Activated CD4-positive, alpha-beta T cell treated with anti-CD3 and anti-CD28 coated beads for 24 hours (primary cell): ENCODE data around the gene CABYR.

Source experiments
- DNase-seq, 2 donors: peaks; one replicate each; pipeline ENCODE4 v3.0.0-alpha.2; 2020; ENCODE audit warnings: low read depth in 2 of 2

CABYR gene

DNA sequence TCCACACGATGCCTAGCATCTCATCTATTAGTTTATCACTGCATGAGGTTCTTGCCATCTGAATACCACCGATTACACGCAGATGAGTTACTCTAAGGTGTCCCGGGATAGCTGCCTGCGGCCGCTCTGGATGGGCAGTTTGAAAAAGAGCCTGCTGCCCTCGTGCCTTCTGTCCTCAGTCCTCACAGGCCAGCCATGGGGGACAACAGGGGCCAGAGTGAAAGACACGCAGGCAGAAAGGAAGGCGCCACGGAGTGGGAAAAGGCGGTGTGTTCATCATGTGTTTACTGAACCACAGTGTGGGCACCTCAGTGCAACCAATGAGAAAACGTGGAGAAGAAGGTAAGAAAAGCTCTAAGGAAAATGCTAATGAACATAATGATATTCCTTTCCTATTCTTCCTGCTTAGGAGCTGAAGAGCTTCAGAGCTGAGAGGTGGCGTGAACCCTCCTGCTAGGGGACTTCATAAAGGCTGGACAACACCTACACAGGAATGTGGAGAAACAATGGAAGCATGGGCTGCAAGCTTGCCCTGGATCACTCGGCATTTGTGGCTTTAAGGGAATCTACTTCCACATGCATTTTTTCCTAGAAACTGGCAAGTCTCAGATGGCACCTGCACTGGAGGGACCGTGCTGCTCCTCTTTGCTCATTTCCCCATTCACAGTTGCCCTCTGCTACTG, 50.9 kb downstream of the CABYR start:
- DNase-seq, result no peak

DNA sequence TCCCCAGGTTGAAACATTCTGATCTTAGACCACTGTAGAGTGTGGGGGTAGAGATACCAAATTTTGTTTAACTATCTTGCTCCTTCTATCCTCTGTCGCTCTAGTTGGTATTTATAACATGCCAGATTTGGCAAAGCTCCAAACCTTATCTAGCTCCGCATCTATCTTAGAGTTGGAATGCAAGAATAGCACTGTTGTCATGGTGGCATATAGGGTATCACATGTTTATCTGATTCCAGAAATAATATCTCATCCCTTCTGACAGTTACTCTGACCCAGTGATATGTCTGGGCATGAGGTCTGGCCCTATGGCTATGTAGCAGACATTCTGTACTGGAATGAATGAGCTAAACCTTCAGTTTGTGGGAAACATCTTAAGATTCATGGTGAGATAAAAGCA, 51.7 kb downstream of the CABYR start:
- no peak for DNase-seq

DNA sequence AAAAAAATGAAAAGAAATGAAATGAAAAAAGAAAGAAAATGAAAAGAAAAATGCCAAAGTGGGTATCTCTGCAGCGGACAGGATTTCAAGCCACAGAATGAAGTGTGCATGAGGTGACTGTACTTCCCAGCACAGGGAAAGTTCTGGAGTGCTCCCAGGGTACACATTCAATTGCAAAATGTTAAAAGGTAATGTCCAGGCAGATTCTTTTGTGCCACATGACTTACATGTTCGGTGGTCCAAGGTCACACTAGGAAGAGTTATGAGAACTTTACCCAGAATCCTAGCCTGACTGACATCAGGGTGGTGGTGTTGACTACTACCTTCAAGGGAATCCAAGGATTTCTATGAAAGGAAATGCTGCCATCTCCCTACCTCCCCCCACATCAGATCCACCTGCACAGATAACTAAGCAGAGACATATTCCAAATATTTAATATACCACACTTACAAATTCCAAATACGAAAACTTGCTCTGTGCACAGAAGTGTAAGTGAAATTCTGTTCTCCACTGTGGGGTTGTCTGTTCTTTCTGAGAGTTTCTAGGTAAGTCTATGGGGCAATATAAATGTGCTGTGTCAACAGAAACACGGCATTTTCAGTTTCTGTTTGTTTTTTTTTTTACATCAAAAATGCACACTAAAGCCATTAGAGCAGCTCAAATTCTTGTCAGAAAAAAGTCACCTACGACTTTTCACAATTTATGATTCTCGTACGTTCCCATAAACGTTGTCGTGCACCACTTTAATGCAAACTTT, 56.6 kb downstream of the CABYR start:
- DNase-seq, result no peak

DNA sequence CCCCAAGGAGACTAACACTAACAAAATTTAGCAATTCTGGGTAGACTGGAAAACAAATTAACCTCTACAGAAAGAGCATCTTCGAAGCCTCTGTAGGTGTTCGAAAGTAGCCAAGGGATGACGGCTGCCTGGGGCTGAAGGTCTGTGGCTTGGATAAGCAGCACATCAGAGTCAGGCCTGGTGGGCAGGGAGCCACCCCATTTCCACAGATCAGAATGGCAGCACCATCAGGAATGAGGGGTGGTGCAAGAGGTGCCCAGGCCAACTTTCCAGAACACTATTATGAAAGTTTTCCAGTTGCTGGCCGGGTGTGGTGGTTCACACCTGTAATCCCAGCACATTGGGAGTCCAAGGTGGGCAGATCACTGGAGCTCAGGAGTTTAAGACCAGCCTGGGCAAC, 57.9 kb downstream of the CABYR start:
- no peak for DNase-seq

DNA sequence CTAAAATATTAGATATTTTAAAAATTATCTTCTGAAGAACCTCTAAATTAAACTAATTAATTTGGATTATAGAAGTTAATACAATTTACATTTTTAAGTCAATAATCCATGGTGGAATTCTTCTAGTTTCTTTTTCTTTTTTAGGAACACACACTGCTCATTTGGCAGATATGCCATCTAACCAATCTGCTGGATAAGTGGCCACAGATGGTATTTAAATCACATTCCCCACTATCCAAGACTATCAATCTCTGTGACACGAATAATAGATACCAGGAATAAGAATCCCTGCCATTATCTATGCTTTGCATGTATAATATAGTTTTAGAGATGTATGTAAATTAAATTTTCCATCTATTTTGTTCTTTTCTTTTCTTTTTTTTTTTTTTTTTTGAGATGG, 58.5 kb downstream of the CABYR start:
- DNase-seq, result no peak

DNA sequence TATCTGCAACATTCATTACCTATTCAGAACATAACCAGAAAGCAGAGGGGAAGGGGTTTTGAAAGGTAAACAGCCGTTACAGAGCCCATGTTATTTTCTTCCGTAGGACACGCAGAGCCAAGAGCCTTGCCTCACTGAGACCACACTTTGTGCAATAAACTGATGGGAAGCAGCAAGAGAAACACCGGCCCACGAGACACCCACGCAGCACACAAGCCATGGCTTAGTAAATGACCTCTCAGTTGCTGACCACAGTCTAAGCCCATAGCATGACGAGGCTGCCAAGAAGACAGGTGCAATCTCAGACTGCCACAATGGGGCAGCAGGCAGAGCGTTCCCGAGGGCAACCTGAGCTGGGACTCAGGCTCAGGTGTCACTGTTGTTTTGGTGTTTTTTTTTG, 59.6 kb downstream of the CABYR start:
- no peak for DNase-seq

DNA sequence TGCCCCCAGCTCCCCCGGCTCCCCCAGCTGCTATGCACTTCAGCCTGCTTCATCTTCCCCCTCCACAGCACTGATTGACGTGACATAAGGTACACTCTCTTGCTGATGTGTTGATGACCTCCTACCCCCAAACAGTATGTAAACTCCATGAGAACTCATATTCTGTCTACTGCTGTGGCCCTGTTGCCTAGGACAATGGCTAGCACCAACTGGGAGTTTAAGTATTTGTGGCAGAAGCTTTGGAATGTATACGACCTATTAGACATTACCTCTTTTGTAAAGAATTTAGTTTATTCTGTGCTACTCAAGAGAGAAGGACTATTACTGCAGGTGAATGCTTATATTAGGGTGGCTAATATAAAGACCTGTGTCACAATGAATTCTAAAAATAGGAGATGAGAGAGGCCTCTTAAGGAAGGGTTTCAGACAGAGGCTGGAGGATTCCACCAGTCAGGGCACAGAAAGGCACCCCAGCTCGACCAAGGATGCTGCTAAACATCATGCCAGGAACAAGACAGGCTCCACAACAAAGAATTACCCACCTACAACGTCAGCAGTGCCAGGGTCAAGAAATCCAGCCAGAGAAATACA, 60.6 kb downstream of the CABYR start:
- no peak for DNase-seq

DNA sequence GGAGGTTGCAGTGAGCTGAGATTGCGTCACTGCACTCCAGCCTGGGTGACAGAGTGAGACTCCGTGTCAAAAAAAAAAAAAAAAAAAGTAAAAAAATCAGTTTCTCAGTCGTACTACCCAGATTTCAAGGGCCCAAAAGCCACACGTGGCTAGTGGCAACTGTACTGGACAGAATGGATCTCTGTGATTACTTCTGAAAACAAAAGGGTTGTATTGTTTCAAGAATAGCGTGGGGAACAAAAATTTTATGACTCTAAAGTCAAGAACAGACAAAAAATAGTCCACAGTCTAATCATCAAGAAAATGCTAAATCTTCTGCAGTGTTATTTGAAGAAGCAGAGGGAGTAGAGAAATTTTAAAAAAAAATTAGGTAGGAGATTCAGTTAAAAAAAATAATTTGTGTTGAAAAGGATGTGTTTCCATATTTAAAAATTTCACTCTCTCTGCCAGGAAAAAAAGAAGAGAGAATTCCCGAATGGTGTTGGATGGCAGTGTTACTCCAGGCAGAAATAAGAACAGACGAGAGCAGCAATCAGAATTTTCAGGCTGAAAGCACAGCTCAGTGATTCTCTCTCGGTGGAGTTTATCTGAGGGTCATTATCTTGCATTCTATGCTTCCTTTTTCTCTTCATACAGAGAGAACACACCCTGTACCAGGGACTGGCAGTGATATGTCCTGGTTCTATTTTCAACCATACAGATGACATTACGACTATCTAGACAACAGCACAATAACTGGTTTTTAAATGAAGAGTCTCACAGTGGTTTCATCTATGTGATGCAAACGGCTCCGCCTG, 61.8 kb downstream of the CABYR start:
- DNase-seq, result no peak

DNA sequence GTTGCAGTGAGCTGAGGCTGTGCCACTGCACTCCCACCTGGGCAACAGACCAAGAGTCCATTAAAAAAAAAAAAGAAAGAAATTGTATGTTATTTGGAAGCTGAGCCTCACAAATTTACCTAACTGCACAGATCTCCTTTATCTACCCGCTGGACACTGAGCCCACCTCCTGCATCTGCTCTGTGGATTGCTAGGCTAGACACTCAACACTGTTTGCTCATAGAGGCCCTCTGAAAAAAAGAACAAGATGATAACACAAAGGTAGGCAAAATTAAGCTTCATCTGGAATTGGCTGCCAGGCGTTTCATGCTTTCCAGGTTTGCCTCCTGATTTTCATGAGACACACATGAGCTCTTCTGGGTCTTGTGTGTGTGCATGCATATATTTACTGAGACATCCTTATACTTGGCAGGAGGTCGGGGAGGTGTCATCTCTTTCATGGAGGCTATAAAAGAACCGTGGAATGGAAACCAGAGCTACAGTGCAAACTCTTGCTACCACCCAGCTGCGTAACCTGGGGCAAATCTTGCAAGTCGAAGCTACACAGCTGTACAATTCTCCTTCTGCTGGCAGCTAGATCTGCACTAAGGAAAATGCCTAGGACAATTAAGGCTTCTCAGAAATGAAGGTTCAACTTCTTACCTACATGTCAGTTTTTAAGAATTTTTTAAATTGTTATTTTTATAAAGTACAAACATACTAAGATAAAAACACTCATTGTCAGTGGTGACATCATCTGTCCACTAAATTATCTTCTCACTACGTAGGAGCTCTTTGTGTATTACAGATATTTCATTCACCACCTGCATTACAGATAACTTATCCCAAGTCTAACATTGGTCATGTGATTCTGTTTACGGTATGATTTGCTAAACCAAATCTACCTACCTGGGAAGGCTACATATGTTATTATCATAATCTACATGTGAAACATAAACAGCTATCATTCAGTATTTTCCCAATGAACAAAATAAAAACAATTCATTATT, 63.1 kb downstream of the CABYR start:
- DNase-seq, result no peak

DNA sequence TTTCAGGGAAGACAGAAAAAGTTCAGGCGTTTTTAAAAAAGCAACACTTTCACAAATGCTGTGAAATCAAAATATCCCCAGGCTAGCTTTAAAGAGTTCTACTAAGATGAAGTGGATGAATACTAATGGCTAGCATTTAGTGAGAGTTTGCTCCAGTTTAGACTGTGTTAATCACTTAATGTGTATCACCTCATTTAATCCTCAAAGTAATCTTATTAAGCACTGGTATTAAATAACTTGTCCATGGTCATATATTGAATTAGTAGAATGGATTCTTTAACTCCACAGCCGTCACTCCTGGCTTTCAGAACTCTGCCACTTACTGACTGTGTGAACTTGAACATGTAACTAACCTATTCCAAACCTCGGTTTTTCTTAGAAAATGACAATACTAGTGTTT, 66.0 kb downstream of the CABYR start:
- DNase-seq, result no peak

DNA sequence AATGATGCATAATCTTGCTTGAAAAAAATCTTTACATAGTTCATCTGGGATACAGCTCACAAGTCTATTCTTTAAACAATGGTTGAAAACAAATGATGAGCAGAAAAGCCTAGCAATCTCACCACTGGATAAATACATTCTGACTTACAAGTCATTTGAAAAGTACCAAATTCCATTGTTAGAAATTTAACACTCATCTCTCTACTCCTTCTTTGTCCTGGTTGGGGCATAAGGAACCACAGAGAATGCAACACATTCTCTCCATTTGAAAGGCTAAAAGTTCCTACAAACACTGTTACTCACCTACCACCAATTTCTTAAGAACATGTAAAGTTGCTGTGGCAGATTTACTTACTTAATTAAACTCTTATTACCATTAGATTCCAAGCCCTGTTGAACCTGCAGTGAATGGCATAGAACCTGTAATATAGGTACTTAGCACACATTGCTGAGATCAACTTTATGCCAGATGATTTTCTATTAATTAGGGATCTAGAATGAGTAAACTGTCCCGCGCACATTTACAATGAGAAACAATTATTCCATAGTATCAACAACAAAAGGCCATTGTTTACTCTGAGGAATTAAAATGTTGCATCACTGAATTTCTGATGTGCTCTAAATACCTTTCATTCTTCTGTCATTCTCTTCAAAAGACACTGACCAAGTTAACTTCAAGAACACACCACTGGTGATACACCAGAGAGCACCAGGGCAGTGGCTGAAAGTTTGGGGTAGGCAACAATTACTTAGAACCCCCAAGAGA, 69.6 kb downstream of the CABYR start:
- no peak for DNase-seq

DNA sequence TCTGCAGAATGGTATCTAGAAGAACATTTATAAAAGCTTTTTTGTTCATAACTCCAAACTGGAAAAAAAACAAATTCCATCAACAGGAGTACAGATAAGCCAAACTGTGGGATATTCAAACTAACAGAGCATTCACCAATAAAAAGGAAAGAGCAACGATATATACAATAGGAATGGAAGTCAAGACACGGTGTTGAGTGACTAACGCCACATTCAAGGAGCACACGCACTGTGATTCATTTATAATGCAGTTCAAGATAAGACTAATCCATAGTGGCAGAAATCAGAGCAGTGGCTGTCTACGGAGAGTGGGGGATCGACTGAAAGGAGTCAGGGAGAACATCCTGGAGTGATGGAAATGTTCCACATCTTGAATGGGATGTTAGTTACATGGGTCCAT, 70.7 kb downstream of the CABYR start:
- DNase-seq, result no peak
